GM20000 (cell line): ENCODE results near the gene TMC8.
A peak's percentile ranks its signal among the peaks of the same experiment; 100 is the strongest.

Experiments used
- DNase-seq: peaks from one replicate; pipeline ENCODE4 v3.0.0; 2012; ENCODE audit warnings: low spot score
- CTCF ChIP-seq: IDR thresholded peaks from 2 replicates; pipeline ENCODE4 v1.5.1; 2012; ENCODE audit warnings: mild to moderate bottlenecking, control low read depth; ENCODE audit errors: extremely low read depth, missing control alignments

Gene TMC8

GRCh38 chr17:78105101-78105500 lies 25.5 kb upstream of the TMC8 start:
- DNase-seq = no peak
- TF ChIP-seq CTCF = no peak

DNA sequence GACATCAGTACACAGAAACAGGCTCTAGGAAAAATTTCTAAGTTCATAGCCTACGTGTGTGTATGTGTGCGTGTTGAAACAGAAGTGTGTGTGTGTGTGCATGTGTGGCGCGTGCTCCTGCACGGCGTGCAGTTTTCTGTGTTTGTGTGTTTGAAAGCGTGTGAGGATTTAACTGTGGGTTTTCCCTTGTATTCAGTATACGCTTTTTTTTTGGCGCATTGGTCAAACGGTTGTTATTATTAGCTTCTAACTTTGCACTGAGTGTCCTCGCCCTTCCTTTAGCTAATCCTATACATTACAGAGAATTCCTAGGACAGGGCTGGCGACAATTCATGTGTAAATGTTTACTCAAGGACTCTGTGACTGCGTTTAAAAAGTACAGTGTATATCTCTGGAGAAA lies 25.0 kb upstream of the TMC8 start:
- DNase-seq = no peak
- TF ChIP-seq CTCF = no peak

GRCh38 chr17:78106211-78106610 lies 24.4 kb upstream of the TMC8 start:
- TF ChIP-seq CTCF = no peak

DNA sequence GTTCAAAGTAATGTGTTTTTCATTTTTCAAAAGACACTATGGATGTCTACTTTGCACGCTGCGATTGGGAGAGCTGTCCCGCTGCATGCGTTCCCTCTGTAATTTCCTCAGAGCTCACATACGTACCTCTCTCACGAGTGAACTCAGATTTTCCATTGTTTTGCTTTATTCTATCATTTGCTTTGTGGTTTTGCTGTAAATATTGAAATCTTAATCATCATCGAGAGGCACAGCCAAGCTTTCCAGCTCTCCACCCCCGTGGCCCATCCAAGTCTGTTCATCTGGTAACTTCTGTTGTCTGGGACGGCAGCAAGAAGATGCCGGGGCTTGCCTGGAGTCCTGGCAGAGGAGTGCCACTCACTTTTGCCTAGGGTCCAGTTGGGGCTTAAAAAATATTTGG lies 23.1 kb upstream of the TMC8 start:
- no peak for TF ChIP-seq CTCF
- DNase-seq = no peak

More at GRCh38 chr17:78106211-78106610, 24.4 kb upstream of the TMC8 start:
- DNase-seq = no peak

GRCh38 chr17:78107976-78108725 lies 22.4 kb upstream of the TMC8 start:
- no peak for TF ChIP-seq CTCF

DNA sequence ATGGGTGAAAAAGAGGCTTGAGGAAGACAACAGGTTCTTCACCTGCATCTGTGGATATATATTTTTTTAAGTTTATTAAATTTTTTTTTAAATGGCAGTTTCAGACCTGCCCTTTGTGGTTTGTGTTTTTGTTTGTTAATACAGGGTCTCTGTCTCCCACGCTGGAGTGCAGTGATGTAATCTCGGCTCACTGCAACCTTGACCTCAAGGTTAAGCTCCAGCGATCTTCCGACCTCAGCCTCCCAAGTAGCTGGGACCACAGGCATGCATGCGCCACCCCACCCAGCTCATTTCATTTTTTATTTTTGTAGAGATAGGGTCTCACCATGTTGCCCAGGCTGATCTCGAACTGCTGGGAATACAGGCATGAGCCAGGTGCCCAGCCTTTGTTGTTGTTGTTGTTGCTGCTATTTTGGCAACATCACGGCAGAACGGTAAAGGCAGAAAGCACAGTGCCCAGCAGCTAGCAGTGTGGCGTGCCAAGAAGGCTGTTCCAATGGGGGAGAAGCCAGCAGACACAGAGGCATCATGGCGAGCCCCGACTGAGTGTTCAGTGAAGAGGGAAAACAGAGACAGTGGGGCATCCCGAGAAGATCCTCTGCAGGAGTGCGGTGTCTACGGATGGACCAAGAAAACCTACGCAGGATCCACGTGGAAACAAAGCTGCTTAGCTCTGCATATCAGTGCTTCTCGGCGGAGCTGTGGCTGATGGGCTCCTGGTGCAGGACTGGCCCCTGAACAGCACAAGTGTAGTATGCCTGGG lies 21.7 kb upstream of the TMC8 start:
- TF ChIP-seq CTCF = no peak
- no peak for DNase-seq

More at GRCh38 chr17:78107976-78108725, 22.4 kb upstream of the TMC8 start:
- peak; percentile 16 for DNase-seq

- no peak for DNase-seq
- TF ChIP-seq CTCF = no peak
Measured at GRCh38 chr17:78109489-78109761, 21.1 kb upstream of the TMC8 start.
